ENCODE data around the gene ASAP2.

Gene ASAP2

GRCh38 chr2:9189901-9190300 lies 16.7 kb upstream of the ASAP2 start:
- Histone ChIP-seq H3K9ac (ENCODE audit: low read length) (no peak overlapping the region), H3K9me3 (ENCODE audit: control insufficient read depth, low read depth, low read length) (no peaks in the 10 kb centered on the region), H3K36me3 (ENCODE audit: control insufficient read depth, low read depth, low read length) (no peaks in the 10 kb centered on the region), H3K4me1 (ENCODE audit: control insufficient read depth, low read depth, low read length) (no peaks in the 10 kb centered on the region), H3K27me3 (ENCODE audit: control insufficient read depth, insufficient read depth, low read length) (no peaks in the 10 kb centered on the region), H3K27ac (ENCODE audit: low read length) (no peak overlapping the region), H3K4me3 (ENCODE audit: low read length) (no peak overlapping the region)

- no peaks in the 10 kb centered on the region for H3K27me3 ChIP-seq (ENCODE audit: control insufficient read depth, insufficient read depth, low read length)
- no peaks in the 10 kb centered on the region for H3K4me1 ChIP-seq (ENCODE audit: control insufficient read depth, low read depth, low read length)
- no peak overlapping the region for H3K9ac ChIP-seq (ENCODE audit: low read length)
- H3K9me3 ChIP-seq (ENCODE audit: control insufficient read depth, low read depth, low read length): no peaks in the 10 kb centered on the region
- no peak overlapping the region for H3K4me3 ChIP-seq (ENCODE audit: low read length)
- no peak overlapping the region for H3K27ac ChIP-seq (ENCODE audit: low read length)
- no peaks in the 10 kb centered on the region for H3K36me3 ChIP-seq (ENCODE audit: control insufficient read depth, low read depth, low read length)
Observed at GRCh38 chr2:9191041-9191481, 15.6 kb upstream of the ASAP2 start.

GRCh38 chr2:9192712-9193111 lies 13.9 kb upstream of the ASAP2 start:
- Histone ChIP-seq H3K27me3 (ENCODE audit: control insufficient read depth, insufficient read depth, low read length) (no peaks in the 10 kb centered on the region), H3K4me3 (ENCODE audit: low read length) (no peak overlapping the region), H3K4me1 (ENCODE audit: control insufficient read depth, low read depth, low read length) (no peaks in the 10 kb centered on the region), H3K36me3 (ENCODE audit: control insufficient read depth, low read depth, low read length) (no peaks in the 10 kb centered on the region), H3K9me3 (ENCODE audit: control insufficient read depth, low read depth, low read length) (no peaks in the 10 kb centered on the region), H3K27ac (ENCODE audit: low read length) (no peak overlapping the region), H3K9ac (ENCODE audit: low read length) (no peak overlapping the region)

GRCh38 chr2:9194352-9194751 lies 12.3 kb upstream of the ASAP2 start:
- H3K4me1 ChIP-seq (ENCODE audit: control insufficient read depth, low read depth, low read length): no peaks in the 10 kb centered on the region
- H3K9ac ChIP-seq (ENCODE audit: low read length): no peak overlapping the region
- H3K36me3 ChIP-seq (ENCODE audit: control insufficient read depth, low read depth, low read length): no peaks in the 10 kb centered on the region
- H3K27ac ChIP-seq (ENCODE audit: low read length): no peak overlapping the region
- no peak overlapping the region for H3K4me3 ChIP-seq (ENCODE audit: low read length)
- no peaks in the 10 kb centered on the region for H3K9me3 ChIP-seq (ENCODE audit: control insufficient read depth, low read depth, low read length)
- no peaks in the 10 kb centered on the region for H3K27me3 ChIP-seq (ENCODE audit: control insufficient read depth, insufficient read depth, low read length)

GRCh38 chr2:9196637-9197036 lies 10.0 kb upstream of the ASAP2 start:
- Histone ChIP-seq H3K4me1 (ENCODE audit: control insufficient read depth, low read depth, low read length) (no peaks in the 10 kb centered on the region), H3K27me3 (ENCODE audit: control insufficient read depth, insufficient read depth, low read length) (no peaks in the 10 kb centered on the region), H3K9ac (ENCODE audit: low read length) (no peak overlapping the region), H3K9me3 (ENCODE audit: control insufficient read depth, low read depth, low read length) (no peaks in the 10 kb centered on the region), H3K27ac (ENCODE audit: low read length) (no peak overlapping the region), H3K36me3 (ENCODE audit: control insufficient read depth, low read depth, low read length) (no peaks in the 10 kb centered on the region), H3K4me3 (ENCODE audit: low read length) (no peak overlapping the region)

GRCh38 chr2:9197916-9198315 lies 8.7 kb upstream of the ASAP2 start:
- no peak overlapping the region for H3K27ac ChIP-seq (ENCODE audit: low read length)
- H3K4me3 ChIP-seq (ENCODE audit: low read length): no peak overlapping the region
- H3K27me3 ChIP-seq (ENCODE audit: control insufficient read depth, insufficient read depth, low read length): no peaks in the 10 kb centered on the region
- H3K4me1 ChIP-seq (ENCODE audit: control insufficient read depth, low read depth, low read length): no peaks in the 10 kb centered on the region
- H3K9me3 ChIP-seq (ENCODE audit: control insufficient read depth, low read depth, low read length): no peaks in the 10 kb centered on the region
- H3K9ac ChIP-seq (ENCODE audit: low read length): no peak overlapping the region
- no peaks in the 10 kb centered on the region for H3K36me3 ChIP-seq (ENCODE audit: control insufficient read depth, low read depth, low read length)

GRCh38 chr2:9199716-9200632 lies 6.6 kb upstream of the ASAP2 start:
- Histone ChIP-seq H3K27me3 (ENCODE audit: control insufficient read depth, insufficient read depth, low read length) (peaks cover 8% of the 10 kb centered on the region), H3K4me3 (ENCODE audit: low read length) (no peak overlapping the region), H3K9ac (ENCODE audit: low read length) (no peak overlapping the region), H3K4me1 (ENCODE audit: control insufficient read depth, low read depth, low read length) (no peaks in the 10 kb centered on the region), H3K9me3 (ENCODE audit: control insufficient read depth, low read depth, low read length) (no peaks in the 10 kb centered on the region), H3K36me3 (ENCODE audit: control insufficient read depth, low read depth, low read length) (no peaks in the 10 kb centered on the region), H3K27ac (ENCODE audit: low read length) (no peak overlapping the region)

GRCh38 chr2:9200633-9201015 lies 6.0 kb upstream of the ASAP2 start:
- H3K9ac ChIP-seq (ENCODE audit: low read length): no peak overlapping the region
- no peak overlapping the region for H3K27ac ChIP-seq (ENCODE audit: low read length)
- peaks cover 15% of the 10 kb centered on the region for H3K27me3 ChIP-seq (ENCODE audit: control insufficient read depth, insufficient read depth, low read length)
- H3K4me1 ChIP-seq (ENCODE audit: control insufficient read depth, low read depth, low read length): peaks cover 6% of the 10 kb centered on the region
- H3K9me3 ChIP-seq (ENCODE audit: control insufficient read depth, low read depth, low read length): no peaks in the 10 kb centered on the region
- H3K36me3 ChIP-seq (ENCODE audit: control insufficient read depth, low read depth, low read length): no peaks in the 10 kb centered on the region
- no peak overlapping the region for H3K4me3 ChIP-seq (ENCODE audit: low read length)

- Histone ChIP-seq H3K27me3 (ENCODE audit: control insufficient read depth, insufficient read depth, low read length) (peaks cover 19% of the 10 kb centered on the region), H3K36me3 (ENCODE audit: control insufficient read depth, low read depth, low read length) (no peaks in the 10 kb centered on the region), H3K9ac (ENCODE audit: low read length) (no peak overlapping the region), H3K4me3 (ENCODE audit: low read length) (no peak overlapping the region), H3K4me1 (ENCODE audit: control insufficient read depth, low read depth, low read length) (peaks cover 10% of the 10 kb centered on the region), H3K27ac (ENCODE audit: low read length) (no peak overlapping the region), H3K9me3 (ENCODE audit: control insufficient read depth, low read depth, low read length) (no peaks in the 10 kb centered on the region)
Observed at GRCh38 chr2:9201185-9201891, 5.3 kb upstream of the ASAP2 start.

- Histone ChIP-seq H3K4me3 (ENCODE audit: low read length) (no peak overlapping the region), H3K4me1 (ENCODE audit: control insufficient read depth, low read depth, low read length) (peaks cover 10% of the 10 kb centered on the region), H3K9ac (ENCODE audit: low read length) (no peak overlapping the region), H3K27ac (ENCODE audit: low read length) (no peak overlapping the region), H3K27me3 (ENCODE audit: control insufficient read depth, insufficient read depth, low read length) (peaks cover 29% of the 10 kb centered on the region), H3K36me3 (ENCODE audit: control insufficient read depth, low read depth, low read length) (no peaks in the 10 kb centered on the region), H3K9me3 (ENCODE audit: control insufficient read depth, low read depth, low read length) (no peaks in the 10 kb centered on the region)
Observed at GRCh38 chr2:9203006-9203405, 3.6 kb upstream of the ASAP2 start.

GRCh38 chr2:9203876-9204275 lies 2.7 kb upstream of the ASAP2 start:
- Histone ChIP-seq H3K36me3 (ENCODE audit: control insufficient read depth, low read depth, low read length) (no peaks in the 10 kb centered on the region), H3K9ac (ENCODE audit: low read length) (no peak overlapping the region), H3K4me3 (ENCODE audit: low read length) (no peak overlapping the region), H3K27ac (ENCODE audit: low read length) (no peak overlapping the region), H3K9me3 (ENCODE audit: control insufficient read depth, low read depth, low read length) (no peaks in the 10 kb centered on the region), H3K4me1 (ENCODE audit: control insufficient read depth, low read depth, low read length) (peaks cover 10% of the 10 kb centered on the region), H3K27me3 (ENCODE audit: control insufficient read depth, insufficient read depth, low read length) (peaks cover 37% of the 10 kb centered on the region)

Data from iPS-18a (cell line).